ENCODE measurements around the gene CACNB4.
"Not testable (repeated sequence)": the region's sequence is repeated elsewhere in the genome, so short reads cannot be mapped to it uniquely, and the experiment has no call there.

The CACNB4 gene

DNA sequence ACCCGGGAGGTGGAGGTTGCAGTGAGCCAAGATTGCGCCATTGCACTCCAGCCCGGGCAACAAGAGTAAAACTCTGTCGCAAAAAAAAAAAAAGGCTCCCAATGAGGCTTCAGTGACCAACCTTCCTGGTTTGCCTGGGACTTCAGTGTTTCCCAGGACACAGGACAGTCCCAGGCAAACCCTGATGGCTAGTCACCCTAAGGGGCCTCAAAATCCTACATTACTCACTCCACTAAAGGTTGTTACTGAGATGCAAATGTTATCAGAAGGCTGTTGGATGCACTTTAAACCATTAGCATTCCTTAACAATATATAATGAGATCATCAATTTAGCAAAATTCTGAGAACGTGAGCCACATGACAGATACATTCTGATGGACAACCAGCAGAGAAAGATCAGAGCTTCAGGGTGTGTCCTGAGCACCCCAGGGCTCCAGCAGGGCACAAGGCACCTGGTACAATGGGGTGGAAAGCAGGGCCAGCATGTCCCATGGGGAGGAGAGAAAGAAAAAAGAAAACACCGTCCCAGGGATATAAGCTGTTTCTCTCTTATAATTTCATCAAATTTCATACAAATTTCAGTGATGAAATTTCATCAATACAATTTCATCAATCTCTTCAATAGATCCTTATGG, 152.5 kb downstream of the CACNB4 start:
- no peak for DNase-seq (ENCODE audit: low read depth in 1 of 2, low spot score in 1 of 2)

GRCh38 chr2:151945602-151946001, 153.2 kb downstream of the CACNB4 start:
- DNase-seq (ENCODE audit: low read depth in 1 of 2, low spot score in 1 of 2), result no peak

DNA sequence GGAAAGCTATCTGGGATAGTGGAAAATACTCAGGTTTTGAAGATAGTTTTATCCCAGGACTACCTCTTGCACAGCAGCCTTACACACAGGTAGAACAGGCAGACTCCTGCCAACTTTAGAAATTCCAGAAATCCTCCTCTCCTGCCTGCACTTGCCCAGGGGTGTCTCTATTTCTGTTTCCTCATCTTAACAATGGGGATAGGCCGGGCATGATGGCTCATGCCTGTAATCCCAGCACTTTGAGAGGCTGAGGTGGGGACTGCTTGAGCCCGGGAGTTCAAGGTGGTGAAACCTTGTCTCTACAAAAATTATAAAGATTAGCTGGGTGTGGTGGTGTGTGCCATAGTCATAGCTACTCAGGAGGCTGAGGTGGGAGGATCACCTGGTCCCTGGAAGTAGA, 153.7 kb downstream of the CACNB4 start:
- DNase-seq (ENCODE audit: low read depth in 1 of 2, low spot score in 1 of 2), result no peak

DNA sequence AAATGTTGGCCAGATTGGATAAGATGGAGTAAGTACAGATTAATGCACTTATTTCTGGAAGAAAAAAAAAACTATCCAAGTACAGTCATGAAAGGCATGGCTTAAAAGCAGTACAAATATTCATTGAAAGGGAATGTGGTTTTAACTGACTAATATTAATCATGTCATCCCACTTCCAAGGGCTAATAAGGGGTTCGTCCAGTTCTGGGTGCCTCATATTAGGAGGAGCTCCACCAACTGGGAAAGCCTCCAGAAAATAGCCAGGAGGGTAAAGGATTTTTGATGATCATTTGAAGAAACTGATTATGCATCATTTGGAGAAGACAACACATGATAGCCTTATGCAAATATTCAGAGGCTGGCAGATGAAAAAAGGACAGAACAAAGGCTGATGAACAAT, 155.4 kb downstream of the CACNB4 start:
- no peak for DNase-seq (ENCODE audit: low read depth in 1 of 2, low spot score in 1 of 2)

DNA sequence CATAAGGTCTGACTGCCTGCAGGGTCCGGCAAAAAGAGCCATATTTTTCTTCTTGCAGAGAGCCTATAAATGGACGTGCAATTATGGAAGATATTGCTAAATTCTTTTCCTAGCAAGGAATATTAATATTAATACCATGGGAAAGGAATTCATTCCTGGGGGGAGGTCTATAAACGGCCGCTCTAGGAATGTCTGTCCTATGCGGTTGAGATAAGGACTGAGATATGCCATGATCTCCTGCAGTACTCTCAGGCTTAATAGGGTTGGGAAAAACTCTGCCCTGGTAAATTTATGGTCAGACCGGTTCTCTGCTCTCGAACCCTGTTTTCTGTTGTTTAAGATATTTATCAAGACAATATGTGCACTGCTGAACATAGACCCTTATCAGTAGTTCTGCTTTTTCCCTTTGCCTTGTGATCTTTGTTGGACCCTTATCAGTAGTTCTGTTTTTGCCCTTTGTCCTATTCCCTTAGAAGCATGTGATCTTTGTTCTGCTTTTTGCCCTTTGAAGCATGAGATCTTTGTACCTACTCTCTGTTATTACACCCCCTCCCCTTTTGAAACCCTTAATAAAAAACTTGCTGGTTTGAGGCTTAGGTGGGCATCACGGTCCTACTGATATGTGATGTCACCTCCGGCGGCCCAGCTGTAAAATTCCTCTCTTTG, 156.2 kb downstream of the CACNB4 start:
- DNase-seq (ENCODE audit: low read depth in 1 of 2, low spot score in 1 of 2), result not testable (repeated sequence)

DNA sequence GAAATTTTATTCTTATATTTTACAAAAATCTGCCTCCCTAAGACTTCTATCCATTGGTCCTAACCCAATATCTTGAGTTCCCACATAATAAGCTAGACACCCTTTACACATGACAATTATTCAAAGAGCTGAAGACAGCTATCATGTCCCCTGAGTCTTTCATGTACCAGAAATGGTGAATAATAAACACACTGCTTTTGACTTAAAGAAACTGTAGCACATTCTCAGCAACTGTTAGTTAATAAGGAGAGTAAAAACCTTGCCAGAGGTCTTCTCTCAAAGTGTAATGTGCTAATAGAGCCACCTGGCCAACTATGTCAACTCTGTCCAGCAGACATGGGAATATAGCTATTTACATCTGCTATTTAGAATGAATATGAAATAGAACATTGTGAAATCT, 160.9 kb downstream of the CACNB4 start:
- no peak for DNase-seq (ENCODE audit: low read depth in 1 of 2, low spot score in 1 of 2)

GRCh38 chr2:151936626-151937025, 162.2 kb downstream of the CACNB4 start:
- no peak for DNase-seq (ENCODE audit: low read depth in 1 of 2, low spot score in 1 of 2)

DNA sequence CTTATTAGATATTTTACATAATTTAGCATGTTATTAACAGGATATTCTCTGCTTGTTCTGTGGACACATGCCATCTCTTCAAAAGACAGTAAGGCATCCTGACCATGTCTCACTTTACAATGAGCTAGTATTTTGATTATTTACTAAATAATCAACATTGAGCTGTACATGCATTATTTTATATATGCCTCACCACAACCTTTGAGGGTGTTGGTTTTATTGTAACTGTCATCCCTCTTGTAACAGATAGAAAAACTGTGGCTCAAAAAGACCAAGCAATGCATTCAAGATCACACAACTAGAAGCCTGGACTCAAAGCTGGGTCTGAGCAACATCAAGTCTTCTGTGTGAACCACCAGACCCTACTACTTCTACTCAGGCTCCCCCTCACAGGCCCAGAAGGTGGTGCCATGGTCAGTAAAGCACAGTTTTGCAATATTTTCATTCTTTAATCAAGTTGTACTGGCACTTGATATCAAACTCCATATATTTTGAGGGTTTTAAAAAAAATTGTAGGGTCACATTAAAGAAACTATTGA, 165.5 kb downstream of the CACNB4 start:
- DNase-seq (ENCODE audit: low read depth in 1 of 2, low spot score in 1 of 2), result no peak

GRCh38 chr2:151931756-151932155, 167.1 kb downstream of the CACNB4 start:
- no peak for DNase-seq (ENCODE audit: low read depth in 1 of 2, low spot score in 1 of 2)

DNA sequence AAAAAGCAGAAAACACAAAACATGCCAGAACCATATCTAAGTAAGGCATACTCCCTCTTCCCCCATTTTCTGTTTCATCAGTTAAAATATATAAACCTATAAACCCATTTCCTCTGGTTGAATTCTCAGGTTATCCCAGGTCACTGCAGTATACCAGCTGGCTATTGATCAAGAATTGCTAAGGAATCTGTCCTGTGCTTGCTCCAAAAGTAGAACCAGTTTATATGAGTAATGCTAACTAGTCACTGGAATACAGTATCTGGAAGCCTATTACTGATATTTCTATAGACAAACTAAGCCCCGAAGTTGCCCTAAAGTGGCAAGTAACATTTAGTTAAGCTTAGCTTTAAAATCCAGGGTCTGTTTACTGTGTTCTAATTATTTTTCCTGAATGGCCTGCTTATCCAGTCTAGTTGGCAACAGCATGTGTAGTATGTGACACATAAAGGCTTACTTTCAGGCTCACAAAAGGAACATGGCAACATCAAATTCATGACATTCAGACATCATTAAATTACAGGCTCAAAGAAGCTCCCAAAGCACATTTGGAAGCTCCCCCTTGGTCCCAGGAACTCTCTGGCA, 167.7 kb downstream of the CACNB4 start:
- no peak for DNase-seq (ENCODE audit: low read depth in 1 of 2, low spot score in 1 of 2)

DNA sequence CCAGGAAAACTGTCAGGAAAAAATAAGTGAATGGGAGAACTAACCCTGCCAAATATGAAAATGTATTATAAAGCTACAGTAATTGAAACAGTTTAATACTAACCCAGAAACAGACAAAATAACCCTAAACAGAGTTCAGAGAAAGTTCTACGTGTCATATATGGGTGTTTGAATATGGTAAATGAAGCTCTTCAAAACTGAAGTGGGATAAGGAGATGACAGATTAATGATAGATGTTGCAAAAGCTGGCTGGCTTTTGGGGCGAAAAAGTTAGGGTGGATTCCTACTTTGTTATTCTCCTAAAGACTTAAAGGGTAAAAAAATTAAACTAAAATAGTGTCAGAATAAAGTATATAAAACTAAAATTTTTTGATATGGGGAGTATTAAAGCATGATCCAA, 168.8 kb downstream of the CACNB4 start:
- no peak for DNase-seq (ENCODE audit: low read depth in 1 of 2, low spot score in 1 of 2)

DNA sequence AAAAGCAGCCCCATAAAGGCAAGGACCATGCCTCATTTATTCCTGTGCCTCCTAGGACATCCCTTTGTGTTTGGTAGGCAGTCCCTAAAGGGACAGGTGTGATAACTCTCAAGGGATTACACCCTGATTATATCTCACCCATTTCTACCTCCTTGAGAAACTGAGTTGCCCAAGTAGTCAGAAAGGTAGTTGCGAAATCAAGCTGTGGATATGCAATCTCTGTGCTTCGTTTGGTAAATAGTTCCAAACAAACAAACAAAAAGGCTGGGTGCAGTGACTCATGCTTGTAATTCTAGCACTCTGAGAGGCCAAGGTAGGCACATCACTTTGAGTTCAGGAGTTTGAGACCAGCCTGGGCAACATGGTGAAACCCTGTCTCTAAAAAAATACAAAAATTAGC, 170.5 kb downstream of the CACNB4 start:
- DNase-seq (ENCODE audit: low read depth in 1 of 2, low spot score in 1 of 2), result no peak

DNA sequence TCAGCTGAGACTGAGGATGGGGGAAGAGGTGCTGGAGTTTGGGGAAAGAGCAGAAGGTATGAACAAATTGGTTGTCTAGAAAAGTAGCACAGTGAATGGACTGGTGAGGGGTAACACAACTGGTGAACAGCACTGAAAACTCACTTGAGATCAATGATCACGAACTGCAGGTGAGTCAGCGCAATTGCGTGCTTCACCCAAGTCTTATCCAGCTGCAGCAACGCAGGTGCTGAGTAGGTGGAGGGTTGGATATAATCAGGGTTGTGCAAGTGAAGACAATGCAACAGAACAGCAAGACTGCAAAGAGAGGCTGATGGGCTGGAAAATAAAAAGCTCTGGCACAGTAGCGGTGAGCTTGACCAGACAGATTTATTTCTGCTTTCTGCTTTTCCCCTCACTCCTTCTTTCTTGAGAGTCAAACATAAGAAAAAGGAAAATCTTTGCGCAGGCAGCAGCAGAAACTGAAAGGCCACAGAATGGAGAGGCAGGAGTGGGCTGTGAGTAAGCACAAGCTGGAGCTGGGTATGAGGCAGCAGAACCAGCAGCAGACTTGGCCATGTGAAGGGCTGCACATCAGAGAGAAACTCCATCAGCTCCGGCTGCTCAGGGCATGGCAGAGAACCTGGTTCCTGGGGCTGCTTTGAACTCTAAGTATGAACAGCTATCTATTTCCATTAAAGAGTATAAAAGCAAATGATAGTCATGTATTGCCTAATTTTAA, 171.2 kb downstream of the CACNB4 start:
- DNase-seq (ENCODE audit: low read depth in 1 of 2, low spot score in 1 of 2), result no peak

DNA sequence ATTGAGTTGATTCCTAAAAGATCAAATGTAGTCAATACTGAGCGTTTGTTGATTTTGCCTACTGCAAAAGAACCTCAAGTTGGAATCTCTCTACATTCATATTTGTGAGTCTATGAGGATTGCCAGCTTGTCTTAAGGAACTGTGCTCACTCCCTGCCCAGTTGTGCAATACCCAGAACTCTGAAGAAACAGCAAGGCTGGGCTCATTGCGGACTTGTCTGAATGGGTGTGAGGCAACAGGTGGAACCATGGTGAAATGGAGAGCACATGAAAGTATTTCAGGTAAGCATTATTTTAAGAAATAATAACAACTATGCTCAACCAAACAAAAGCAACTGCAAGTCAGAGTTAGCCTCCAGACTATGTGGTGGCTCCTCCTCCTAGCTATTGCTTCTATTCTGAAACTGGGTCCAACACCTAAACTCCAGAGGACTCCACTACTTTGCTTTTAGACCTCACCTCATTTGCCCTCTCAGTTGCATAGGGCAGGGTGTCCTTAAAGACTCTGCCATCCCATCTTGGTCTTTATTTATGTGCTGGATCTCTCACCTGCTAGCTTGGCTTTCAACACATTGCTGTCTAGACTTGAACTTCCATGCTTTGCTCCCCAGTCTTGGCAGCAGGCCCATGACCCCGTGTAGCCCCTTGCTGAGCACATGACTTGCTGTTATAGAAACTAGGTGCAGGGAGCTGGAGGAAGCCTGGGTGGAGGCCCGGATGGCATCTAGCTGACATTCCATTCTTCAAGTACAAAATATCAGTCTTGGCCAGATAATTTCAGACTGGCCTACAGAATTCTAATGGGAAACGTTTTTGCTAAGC, 175.8 kb downstream of the CACNB4 start:
- no peak for DNase-seq (ENCODE audit: low read depth in 1 of 2, low spot score in 1 of 2)

GRCh38 chr2:151919786-151920185, 179.1 kb downstream of the CACNB4 start:
- no peak for DNase-seq (ENCODE audit: low read depth in 1 of 2, low spot score in 1 of 2)

- DNase-seq (ENCODE audit: low read depth in 1 of 2, low spot score in 1 of 2), result no peak
These were observed 180.5 kb downstream of the CACNB4 start for GRCh38 chr2:151918308-151918707.

DNA sequence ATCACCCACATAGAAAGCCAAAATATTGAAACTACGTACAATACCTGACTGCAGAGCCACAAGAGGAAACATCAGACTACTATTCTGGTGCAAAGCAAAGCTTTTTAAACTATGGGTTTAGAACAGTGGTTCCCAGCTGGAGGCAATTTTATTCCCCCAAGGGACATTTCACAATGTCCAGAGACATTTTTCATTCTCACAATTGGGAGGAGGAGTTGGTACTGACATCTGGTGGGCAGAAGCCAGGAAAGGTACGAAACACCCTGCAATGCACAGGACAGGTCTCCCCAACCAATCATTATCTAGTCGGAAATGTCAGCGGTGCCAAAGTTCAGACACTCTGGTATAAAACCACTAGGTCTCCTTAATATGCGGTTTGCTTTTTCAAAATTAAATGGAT, 182.2 kb downstream of the CACNB4 start:
- no peak for DNase-seq (ENCODE audit: low read depth in 1 of 2, low spot score in 1 of 2)

DNA sequence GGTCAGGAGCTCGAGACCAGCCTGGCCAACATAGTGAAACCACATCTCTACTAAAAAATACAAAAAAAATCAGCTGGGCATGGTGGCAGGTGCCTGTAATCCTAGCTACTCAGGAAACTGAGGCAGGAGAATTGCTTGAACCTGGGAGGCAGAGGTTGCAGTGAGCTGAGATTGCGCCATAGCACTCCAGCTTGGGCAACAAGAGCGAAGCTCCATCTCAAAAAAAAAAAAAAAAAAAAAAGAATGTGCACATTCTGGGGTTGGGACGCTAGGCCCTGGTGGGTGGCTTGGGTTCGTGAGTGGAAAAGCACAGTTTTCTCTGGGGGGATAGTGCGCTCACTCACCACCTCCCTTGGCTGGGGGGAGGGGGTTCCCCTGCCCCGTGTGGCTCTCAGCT, 183.2 kb downstream of the CACNB4 start:
- not testable (repeated sequence) for DNase-seq (ENCODE audit: low read depth in 1 of 2, low spot score in 1 of 2)

DNA sequence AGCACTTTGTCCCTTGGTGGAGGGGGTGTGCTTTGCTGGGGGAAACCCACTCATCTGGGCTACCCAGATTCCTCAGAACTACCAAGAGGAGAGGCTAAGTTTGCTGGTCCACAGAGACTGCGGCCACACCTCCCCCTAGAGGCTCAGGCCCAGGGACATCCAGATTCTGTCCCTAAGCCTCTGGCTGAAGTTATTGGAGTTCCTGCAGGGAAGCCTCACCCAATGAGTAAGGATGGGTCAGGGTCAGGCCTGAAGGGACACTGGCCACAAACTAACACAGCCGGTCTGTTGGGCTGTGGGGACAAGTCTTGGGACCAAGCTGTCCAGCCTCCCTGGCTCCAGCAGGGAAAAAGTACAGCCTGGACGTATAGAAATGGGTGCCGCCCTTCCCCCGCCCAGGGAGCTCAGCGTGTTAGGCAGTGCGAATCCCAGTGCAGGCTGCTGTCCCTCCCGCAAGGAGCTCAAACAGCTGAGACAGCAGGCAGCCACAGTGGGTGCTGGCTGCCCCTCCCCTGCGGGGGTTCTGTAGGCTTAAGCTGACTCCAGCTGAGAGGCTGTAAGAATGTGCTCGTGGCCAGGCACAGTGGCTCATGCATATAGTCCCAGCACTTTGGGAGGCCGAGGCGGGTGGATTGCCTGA, 183.7 kb downstream of the CACNB4 start:
- DNase-seq (ENCODE audit: low read depth in 1 of 2, low spot score in 1 of 2), result no peak

DNA sequence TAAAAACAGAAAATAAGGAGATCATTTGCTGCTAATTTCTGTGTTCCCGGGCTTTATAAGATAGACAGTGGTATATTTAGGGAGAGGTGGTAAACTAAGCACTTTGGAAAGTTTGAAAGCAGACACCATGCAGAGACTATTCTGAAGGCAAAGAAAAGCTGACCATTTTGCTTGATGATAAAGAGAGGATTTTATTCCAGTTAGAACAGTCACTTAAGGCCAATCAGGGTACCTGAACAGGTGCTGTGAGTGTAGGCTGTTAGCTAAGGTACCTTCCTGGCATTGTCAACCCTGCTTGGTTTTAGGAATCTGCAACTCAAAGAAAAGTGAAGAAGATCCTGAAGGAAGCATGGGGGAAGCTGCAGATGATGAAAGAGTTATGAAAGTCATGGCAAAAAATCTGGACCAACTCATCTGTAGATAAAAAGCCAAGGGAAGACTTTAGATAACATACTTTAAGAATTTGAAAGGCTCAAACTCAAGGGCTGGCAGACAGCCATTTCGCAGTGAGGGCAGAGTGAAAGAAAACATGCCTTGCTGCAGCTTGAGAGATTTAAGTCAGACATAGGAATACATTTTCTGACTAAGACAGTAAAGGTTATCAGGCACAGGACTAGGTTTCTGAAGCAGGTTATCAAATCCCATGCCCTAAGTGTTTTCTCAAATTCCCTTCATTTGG, 190.5 kb downstream of the CACNB4 start:
- DNase-seq (ENCODE audit: low read depth in 1 of 2, low spot score in 1 of 2), result no peak

Measured in stimulated activated CD4-positive, alpha-beta T cell treated with anti-CD3 and anti-CD28 coated beads, Interleukin-15, amount 100 ng/mL, for 1 hour (primary cell).